Choroid plexus epithelial cell (primary cell): ENCODE results near the gene SNX20.

Source experiments
- DNase-seq: peaks from one replicate; pipeline ENCODE4 v3.0.0-alpha.2; 2010; ENCODE audit warnings: low read depth
- H3K4me3 ChIP-seq: 2 replicates; pipeline ENCODE4 v1.5.1; 2011; ENCODE audit warnings: low read depth, mild to moderate bottlenecking, control low read depth, low read length, moderate library complexity
- TF ChIP-seq, protein P1 (sequence below): conservative IDR thresholded peaks from 2 replicates; pipeline ENCODE4 v1.5.1; 2011; ENCODE audit warnings: low read depth, mild to moderate bottlenecking, control low read depth, inconsistent platforms, low read length, moderate library complexity

SNX20 gene

DNA sequence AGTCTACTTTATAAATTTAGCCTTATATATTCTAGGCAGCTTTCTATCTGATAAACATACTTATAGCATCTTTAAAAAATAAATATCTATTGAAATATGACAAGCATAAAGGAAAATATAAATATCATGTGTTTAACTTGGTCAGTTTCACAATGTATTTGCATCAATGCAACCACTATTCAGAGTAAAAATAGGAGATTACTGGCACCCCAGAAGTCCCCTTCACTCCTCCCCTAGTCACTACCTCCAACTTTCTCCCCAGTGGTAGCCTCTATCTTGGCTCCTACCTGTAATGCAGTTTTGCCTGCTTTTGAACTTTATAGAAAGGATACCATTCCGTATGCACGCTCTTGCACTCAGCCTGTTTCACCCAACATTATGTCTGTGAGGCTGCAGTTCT, 9.1 kb upstream of the SNX20 start:
- TF ChIP-seq, protein P1, sequence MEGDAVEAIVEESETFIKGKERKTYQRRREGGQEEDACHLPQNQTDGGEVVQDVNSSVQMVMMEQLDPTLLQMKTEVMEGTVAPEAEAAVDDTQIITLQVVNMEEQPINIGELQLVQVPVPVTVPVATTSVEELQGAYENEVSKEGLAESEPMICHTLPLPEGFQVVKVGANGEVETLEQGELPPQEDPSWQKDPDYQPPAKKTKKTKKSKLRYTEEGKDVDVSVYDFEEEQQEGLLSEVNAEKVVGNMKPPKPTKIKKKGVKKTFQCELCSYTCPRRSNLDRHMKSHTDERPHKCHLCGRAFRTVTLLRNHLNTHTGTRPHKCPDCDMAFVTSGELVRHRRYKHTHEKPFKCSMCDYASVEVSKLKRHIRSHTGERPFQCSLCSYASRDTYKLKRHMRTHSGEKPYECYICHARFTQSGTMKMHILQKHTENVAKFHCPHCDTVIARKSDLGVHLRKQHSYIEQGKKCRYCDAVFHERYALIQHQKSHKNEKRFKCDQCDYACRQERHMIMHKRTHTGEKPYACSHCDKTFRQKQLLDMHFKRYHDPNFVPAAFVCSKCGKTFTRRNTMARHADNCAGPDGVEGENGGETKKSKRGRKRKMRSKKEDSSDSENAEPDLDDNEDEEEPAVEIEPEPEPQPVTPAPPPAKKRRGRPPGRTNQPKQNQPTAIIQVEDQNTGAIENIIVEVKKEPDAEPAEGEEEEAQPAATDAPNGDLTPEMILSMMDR: no peak
- DNase-seq: no peak
- no peak overlapping the region for H3K4me3 ChIP-seq

- TF ChIP-seq, protein P1: no peak
- DNase-seq: no peak
These were observed 7.8 kb upstream of the SNX20 start for GRCh38 chr16:50688867-50689266.

DNA sequence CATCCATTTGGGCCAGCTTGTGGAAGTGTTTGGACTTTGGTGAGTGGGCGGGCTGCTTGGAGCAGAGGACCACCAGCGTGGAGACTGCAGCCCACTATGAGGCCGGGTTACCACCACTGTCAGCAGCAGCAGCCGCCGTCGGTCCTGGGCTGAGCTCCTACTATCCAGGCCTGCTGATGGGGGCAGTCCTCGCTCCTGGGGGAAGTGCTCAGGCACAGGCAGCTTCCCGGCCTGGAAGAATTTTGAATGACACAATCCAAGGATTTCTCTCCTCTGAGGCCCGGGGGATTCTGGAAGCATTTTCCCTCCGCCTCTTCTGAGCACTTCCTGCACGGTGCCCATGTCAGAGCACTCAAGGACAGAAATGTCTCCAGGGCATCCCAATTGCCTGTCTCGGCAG, 7.0 kb upstream of the SNX20 start:
- TF ChIP-seq, protein P1: no peak
- H3K4me3 ChIP-seq: no peak overlapping the region
- no peak for DNase-seq

More at GRCh38 chr16:50688867-50689266, 7.8 kb upstream of the SNX20 start:
- H3K4me3 ChIP-seq: no peak overlapping the region

- no peak overlapping the region for H3K4me3 ChIP-seq
- TF ChIP-seq, protein P1: no peak
- DNase-seq: no peak
These were observed 4.5 kb upstream of the SNX20 start for GRCh38 chr16:50685462-50686063.

GRCh38 chr16:50684823-50685461, 3.8 kb upstream of the SNX20 start:
- DNase-seq: no peak
- TF ChIP-seq, protein P1: no peak
- H3K4me3 ChIP-seq: no peak overlapping the region

- DNase-seq: no peak
- no peak overlapping the region for H3K4me3 ChIP-seq
- TF ChIP-seq, protein P1: no peak
These were observed 2.7 kb upstream of the SNX20 start for GRCh38 chr16:50683689-50684374.
